Measurements from ENCODE around the gene LAMA4.

DNA sequence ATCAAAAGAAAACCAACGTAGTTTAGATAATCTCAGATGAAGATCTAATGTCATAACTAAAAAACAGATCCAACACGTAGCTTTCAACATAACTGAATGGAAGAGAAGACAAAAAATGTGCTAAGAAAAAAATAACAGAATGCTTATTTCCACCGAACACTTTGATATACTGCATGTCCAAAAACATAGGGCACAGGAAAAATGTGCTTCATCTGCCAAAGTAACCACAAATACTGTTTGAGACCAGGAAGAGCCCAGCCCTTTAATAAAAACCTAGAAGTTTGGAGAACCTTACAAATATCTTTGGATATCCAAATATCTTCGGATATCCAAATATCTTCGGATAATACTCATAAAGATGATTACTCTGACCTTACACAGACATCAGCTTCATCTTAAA is 19.8 kb downstream of the LAMA4 start:
- TF ChIP-seq CTCF (IDR thresholded peaks at IDR 0.05) (no peak), POLR2AphosphoS5 (IDR thresholded peaks at IDR 0.05) (peak in 1 of 2 donors; percentile 3), POLR2A (IDR thresholded peaks at IDR 0.05; ENCODE audit: low read depth) (no peak), EP300 (IDR thresholded peaks at IDR 0.05) (no peak)
